Testis (tissue), 2 donors: ENCODE results near the gene DLX4.

Experiments
- POLR2A ChIP-seq: fragments of 450-650 bp; IDR thresholded peaks from one replicate; pipeline ENCODE4 v1.6.1; 2017; ENCODE audit warnings: antibody characterized with exemption, mild to moderate bottlenecking, moderate library complexity
- TF ChIP-seq, protein P1 (sequence below), 3 experiments: fragments of 450-650 bp in 2 of 3; fragments of 200-600 bp in 1 of 3; sonication (generic) in 1 of 3; IDR thresholded peaks; one replicate each; pipeline ENCODE4 v1.5.1; 2016 to 2019; ENCODE audit warnings: antibody characterized with exemption in 3 of 3, mild to moderate bottlenecking in 2 of 3, moderate library complexity in 1 of 3

DNA sequence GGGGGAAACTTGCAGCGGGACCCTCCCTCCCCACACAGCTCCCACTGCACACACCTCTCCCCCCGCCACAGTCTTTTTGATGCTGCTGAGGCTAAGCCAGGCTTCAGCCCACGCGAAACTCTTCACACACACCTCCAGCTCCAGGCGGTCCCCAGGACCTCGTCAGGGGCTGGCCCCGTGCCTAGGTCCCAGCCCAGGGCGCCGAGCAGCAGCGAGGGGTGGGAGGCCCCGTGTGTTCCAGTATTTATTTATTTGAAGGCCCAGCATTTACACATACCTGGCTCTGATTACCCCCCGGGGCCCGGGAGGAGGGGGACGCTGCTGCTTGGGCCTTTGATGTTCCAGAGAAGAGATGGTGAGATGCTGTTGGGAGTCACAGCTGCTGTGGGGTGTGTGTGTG, 44.9 kb upstream of the DLX4 start:
- TF ChIP-seq, protein P1, sequence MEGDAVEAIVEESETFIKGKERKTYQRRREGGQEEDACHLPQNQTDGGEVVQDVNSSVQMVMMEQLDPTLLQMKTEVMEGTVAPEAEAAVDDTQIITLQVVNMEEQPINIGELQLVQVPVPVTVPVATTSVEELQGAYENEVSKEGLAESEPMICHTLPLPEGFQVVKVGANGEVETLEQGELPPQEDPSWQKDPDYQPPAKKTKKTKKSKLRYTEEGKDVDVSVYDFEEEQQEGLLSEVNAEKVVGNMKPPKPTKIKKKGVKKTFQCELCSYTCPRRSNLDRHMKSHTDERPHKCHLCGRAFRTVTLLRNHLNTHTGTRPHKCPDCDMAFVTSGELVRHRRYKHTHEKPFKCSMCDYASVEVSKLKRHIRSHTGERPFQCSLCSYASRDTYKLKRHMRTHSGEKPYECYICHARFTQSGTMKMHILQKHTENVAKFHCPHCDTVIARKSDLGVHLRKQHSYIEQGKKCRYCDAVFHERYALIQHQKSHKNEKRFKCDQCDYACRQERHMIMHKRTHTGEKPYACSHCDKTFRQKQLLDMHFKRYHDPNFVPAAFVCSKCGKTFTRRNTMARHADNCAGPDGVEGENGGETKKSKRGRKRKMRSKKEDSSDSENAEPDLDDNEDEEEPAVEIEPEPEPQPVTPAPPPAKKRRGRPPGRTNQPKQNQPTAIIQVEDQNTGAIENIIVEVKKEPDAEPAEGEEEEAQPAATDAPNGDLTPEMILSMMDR (IDR thresholded peaks at IDR 0.05): no peak
- no peak for TF ChIP-seq POLR2A
